22Rv1 (cell line): ENCODE data around the gene ATP6V0D1.
A peak's percentile ranks its signal among the peaks of the same experiment; 100 is the strongest.

Experiments
- H3K27ac ChIP-seq: fragments of 450-650 bp; 2 replicates; pipeline ENCODE4 v1.5.1; 2017
- CTCF ChIP-seq: fragments of 450-650 bp; IDR thresholded peaks from 2 replicates; pipeline ENCODE4 v1.5.1; 2017; ENCODE audit warnings: mild to moderate bottlenecking
- ZFX ChIP-seq: fragments of 450-650 bp; IDR thresholded peaks from 2 replicates; pipeline ENCODE4 v1.6.1; 2017; ENCODE audit warnings: antibody characterized with exemption, borderline replicate concordance

Gene ATP6V0D1

GRCh38 chr16:67525176-67525860 is 44.4 kb upstream of the ATP6V0D1 start:
- no peak for TF ChIP-seq ZFX
- no peak for TF ChIP-seq CTCF
- peak overlapping the region; percentile 86 for H3K27ac ChIP-seq

- TF ChIP-seq CTCF (peak; percentile 98), ZFX (no peak)
- peak overlapping the region; percentile 88 for H3K27ac ChIP-seq
Measured at GRCh38 chr16:67521095-67521804, 40.3 kb upstream of the ATP6V0D1 start.

GRCh38 chr16:67519242-67519641 is 38.3 kb upstream of the ATP6V0D1 start:
- no peak overlapping the region for H3K27ac ChIP-seq
- TF ChIP-seq CTCF (no peak), ZFX (no peak)

- TF ChIP-seq CTCF (no peak), ZFX (no peak)
- no peak overlapping the region for H3K27ac ChIP-seq
Measured at GRCh38 chr16:67518676-67519075, 37.7 kb upstream of the ATP6V0D1 start.

GRCh38 chr16:67517661-67518423 is 36.9 kb upstream of the ATP6V0D1 start:
- TF ChIP-seq ZFX (no peak), CTCF (no peak)
- H3K27ac ChIP-seq: no peak overlapping the region

- TF ChIP-seq CTCF (no peak), ZFX (no peak)
Measured at GRCh38 chr16:67517155-67517445, 36.1 kb upstream of the ATP6V0D1 start.

More at GRCh38 chr16:67517155-67517445, 36.1 kb upstream of the ATP6V0D1 start:
- H3K27ac ChIP-seq: no peak overlapping the region
